ENCODE results near the gene SYT2.

DNA sequence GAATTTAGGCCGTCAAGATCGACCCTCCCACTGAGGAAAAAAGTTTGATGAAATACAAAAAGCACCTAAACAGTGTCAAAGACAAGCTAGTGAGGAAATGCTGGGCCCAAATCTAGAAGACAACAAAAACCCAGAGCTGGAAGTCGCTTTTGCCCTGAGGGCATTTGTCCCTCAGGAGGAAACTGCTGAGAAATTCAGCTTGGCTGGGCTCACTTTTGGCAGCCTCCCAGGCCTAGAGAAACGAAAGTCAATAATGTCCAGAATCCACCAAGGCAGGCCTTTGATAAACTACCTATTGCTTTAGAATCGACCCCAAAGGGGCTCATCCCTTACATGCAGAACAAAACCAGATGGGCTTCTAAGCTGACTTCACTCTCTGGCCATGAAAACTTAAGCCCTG, 38.9 kb downstream of the SYT2 start:
- TF ChIP-seq, protein P1, sequence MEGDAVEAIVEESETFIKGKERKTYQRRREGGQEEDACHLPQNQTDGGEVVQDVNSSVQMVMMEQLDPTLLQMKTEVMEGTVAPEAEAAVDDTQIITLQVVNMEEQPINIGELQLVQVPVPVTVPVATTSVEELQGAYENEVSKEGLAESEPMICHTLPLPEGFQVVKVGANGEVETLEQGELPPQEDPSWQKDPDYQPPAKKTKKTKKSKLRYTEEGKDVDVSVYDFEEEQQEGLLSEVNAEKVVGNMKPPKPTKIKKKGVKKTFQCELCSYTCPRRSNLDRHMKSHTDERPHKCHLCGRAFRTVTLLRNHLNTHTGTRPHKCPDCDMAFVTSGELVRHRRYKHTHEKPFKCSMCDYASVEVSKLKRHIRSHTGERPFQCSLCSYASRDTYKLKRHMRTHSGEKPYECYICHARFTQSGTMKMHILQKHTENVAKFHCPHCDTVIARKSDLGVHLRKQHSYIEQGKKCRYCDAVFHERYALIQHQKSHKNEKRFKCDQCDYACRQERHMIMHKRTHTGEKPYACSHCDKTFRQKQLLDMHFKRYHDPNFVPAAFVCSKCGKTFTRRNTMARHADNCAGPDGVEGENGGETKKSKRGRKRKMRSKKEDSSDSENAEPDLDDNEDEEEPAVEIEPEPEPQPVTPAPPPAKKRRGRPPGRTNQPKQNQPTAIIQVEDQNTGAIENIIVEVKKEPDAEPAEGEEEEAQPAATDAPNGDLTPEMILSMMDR (IDR thresholded peaks at IDR 0.05), result no peak
- TF ChIP-seq EP300 (IDR thresholded peaks at IDR 0.05), result no peak
- TF ChIP-seq POLR2A (IDR thresholded peaks at IDR 0.05), result no peak
- TF ChIP-seq POLR2AphosphoS5 (IDR thresholded peaks at IDR 0.05), result no peak
